Measurements from ENCODE around the gene MRPL23.

MRPL23 gene

GRCh38 chr11:1927848-1928469, 19.2 kb upstream of the MRPL23 start:
- TF ChIP-seq YY1 (IDR thresholded peaks at IDR 0.05; ENCODE audit: low read depth) (no peak), EP300 (IDR thresholded peaks at IDR 0.05; ENCODE audit: borderline replicate concordance) (no peak), MAX (IDR thresholded peaks at IDR 0.05) (no peak), EGR1 (IDR thresholded peaks at IDR 0.05) (no peak), NFIC (IDR thresholded peaks at IDR 0.05) (no peak), ZBTB7A (IDR thresholded peaks at IDR 0.05; ENCODE audit: low read depth) (no peak), TCF12 (IDR thresholded peaks at IDR 0.05; ENCODE audit: low read depth) (no peak), TEAD4 (IDR thresholded peaks at IDR 0.05) (no peak), RAD21 (IDR thresholded peaks at IDR 0.05; ENCODE audit: low read depth) (no peak), CEBPB (IDR thresholded peaks at IDR 0.05) (no peak), REST (IDR thresholded peaks at IDR 0.05; ENCODE audit: low read depth) (no peak), TAF1 (IDR thresholded peaks at IDR 0.05; ENCODE audit: low read depth) (no peak)

GRCh38 chr11:1928470-1928890, 18.7 kb upstream of the MRPL23 start:
- no peak for TF ChIP-seq CEBPB (IDR thresholded peaks at IDR 0.05)
- TF ChIP-seq YY1 (IDR thresholded peaks at IDR 0.05; ENCODE audit: low read depth) = no peak
- no peak for TF ChIP-seq FOXM1 (IDR thresholded peaks at IDR 0.05; ENCODE audit: borderline replicate concordance, low read depth)
- no peak for TF ChIP-seq CREB1 (IDR thresholded peaks at IDR 0.05; ENCODE audit: low read depth)

GRCh38 chr11:1928891-1929541, 18.1 kb upstream of the MRPL23 start:
- TF ChIP-seq REST (IDR thresholded peaks at IDR 0.05; ENCODE audit: low read depth) (no peak), TEAD4 (IDR thresholded peaks at IDR 0.05) (no peak), CEBPB (IDR thresholded peaks at IDR 0.05) (no peak), USF1 (IDR thresholded peaks at IDR 0.05) (no peak), RAD21 (IDR thresholded peaks at IDR 0.05; ENCODE audit: low read depth) (no peak), EP300 (IDR thresholded peaks at IDR 0.05; ENCODE audit: borderline replicate concordance) (no peak), ZBTB7A (IDR thresholded peaks at IDR 0.05; ENCODE audit: low read depth) (no peak)

GRCh38 chr11:1929621-1930461, 17.3 kb upstream of the MRPL23 start:
- TF ChIP-seq REST (IDR thresholded peaks at IDR 0.05; ENCODE audit: low read depth) (no peak), CEBPB (IDR thresholded peaks at IDR 0.05) (no peak)

GRCh38 chr11:1930462-1930830, 16.7 kb upstream of the MRPL23 start:
- TF ChIP-seq USF1 (IDR thresholded peaks at IDR 0.05) = no peak
- TF ChIP-seq MAX (IDR thresholded peaks at IDR 0.05) = no peak
- no peak for TF ChIP-seq RAD21 (IDR thresholded peaks at IDR 0.05; ENCODE audit: low read depth)
- no peak for TF ChIP-seq YY1 (IDR thresholded peaks at IDR 0.05; ENCODE audit: low read depth)
- no peak for TF ChIP-seq EGR1 (IDR thresholded peaks at IDR 0.05)
- no peak for TF ChIP-seq ZBTB7A (IDR thresholded peaks at IDR 0.05; ENCODE audit: low read depth)
- no peak for TF ChIP-seq TAF1 (IDR thresholded peaks at IDR 0.05; ENCODE audit: low read depth)
- TF ChIP-seq FOXM1 (IDR thresholded peaks at IDR 0.05; ENCODE audit: borderline replicate concordance, low read depth) = no peak
- no peak for TF ChIP-seq NFIC (IDR thresholded peaks at IDR 0.05)
- TF ChIP-seq REST (IDR thresholded peaks at IDR 0.05; ENCODE audit: low read depth) = no peak
- TF ChIP-seq EP300 (IDR thresholded peaks at IDR 0.05; ENCODE audit: borderline replicate concordance) = no peak
- no peak for TF ChIP-seq CREB1 (IDR thresholded peaks at IDR 0.05; ENCODE audit: low read depth)
- TF ChIP-seq TEAD4 (IDR thresholded peaks at IDR 0.05) = no peak
- no peak for TF ChIP-seq TCF12 (IDR thresholded peaks at IDR 0.05; ENCODE audit: low read depth)
- TF ChIP-seq CEBPB (IDR thresholded peaks at IDR 0.05) = no peak

Measured in Ishikawa (cell line).